Ecto neural progenitor cell (in vitro differentiated cells): ENCODE results near the gene ZFP91.

Experiments
- DNase-seq: peaks from one replicate; pipeline ENCODE4 v3.0.0-alpha.2; 2018; ENCODE audit warnings: low spot score

Gene ZFP91

DNA sequence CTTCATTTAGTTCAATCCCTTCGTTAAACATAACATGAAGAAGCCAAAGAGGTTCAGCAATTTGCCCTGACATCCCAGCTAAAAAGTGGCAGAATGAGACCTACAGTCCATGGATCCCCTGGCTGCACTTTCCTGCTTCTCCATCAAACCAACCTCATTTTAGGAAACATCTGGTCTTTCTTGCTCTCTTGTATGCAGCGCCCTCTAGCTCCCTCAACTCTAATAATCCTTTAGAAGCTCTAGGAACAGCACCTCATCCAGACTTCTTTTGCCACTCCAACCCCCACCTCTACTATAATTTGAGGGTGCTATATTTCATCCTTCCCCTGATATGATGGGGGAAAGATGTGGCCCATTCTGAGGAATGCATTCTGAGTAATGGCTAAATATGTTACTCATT is 51.0 kb downstream of the ZFP91 start:
- no peak for DNase-seq

- DNase-seq: no peak
These were observed 52.5 kb downstream of the ZFP91 start for GRCh38 chr11:58631378-58631777.

GRCh38 chr11:58632510-58632909 is 53.6 kb downstream of the ZFP91 start:
- no peak for DNase-seq

DNA sequence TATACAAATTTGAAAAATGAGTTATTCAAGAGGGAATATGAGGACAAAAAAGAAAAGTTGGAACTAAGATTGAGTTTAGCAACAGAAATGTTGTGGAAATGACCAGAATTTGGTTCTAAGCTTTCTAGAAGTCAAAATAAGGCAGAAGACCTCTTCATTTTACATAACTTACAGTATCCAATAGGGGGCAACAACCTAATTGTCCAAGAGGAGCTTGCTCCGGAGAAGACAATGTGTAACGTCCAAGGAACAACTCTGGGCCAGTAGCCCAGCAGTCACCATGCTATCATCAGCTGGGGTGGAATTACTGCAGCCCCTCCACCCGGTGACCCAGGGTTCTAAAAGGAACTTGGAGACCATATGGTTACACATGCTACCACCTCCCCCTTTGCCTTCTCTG is 57.7 kb downstream of the ZFP91 start:
- no peak for DNase-seq

- DNase-seq: no peak
These were observed 58.5 kb downstream of the ZFP91 start for GRCh38 chr11:58637371-58637770.

DNA sequence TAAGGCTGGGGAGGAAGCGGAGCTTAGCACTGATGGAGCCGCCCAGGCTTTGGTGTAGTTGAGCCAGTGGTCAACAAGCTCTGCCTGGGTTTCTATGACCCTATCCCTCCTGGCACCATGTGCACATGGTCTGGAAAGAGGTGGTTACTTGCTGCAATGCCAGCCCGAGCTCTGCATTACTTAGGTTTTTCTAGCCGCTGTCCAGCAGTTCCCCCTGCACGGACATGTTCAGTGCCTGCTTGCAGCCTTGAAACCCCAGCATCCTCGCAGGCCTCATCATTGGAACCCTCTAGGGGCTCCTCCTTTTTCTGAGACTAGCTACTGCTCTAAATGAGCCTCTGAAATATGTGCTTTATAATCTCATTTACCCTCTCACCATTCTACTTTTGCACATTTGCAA is 60.2 kb downstream of the ZFP91 start:
- no peak for DNase-seq

- no peak for DNase-seq
These were observed 60.8 kb downstream of the ZFP91 start for GRCh38 chr11:58639669-58640068.

GRCh38 chr11:58640386-58641023 is 61.6 kb downstream of the ZFP91 start:
- DNase-seq: no peak

- no peak for DNase-seq
These were observed 62.5 kb downstream of the ZFP91 start for GRCh38 chr11:58641341-58641740.

DNA sequence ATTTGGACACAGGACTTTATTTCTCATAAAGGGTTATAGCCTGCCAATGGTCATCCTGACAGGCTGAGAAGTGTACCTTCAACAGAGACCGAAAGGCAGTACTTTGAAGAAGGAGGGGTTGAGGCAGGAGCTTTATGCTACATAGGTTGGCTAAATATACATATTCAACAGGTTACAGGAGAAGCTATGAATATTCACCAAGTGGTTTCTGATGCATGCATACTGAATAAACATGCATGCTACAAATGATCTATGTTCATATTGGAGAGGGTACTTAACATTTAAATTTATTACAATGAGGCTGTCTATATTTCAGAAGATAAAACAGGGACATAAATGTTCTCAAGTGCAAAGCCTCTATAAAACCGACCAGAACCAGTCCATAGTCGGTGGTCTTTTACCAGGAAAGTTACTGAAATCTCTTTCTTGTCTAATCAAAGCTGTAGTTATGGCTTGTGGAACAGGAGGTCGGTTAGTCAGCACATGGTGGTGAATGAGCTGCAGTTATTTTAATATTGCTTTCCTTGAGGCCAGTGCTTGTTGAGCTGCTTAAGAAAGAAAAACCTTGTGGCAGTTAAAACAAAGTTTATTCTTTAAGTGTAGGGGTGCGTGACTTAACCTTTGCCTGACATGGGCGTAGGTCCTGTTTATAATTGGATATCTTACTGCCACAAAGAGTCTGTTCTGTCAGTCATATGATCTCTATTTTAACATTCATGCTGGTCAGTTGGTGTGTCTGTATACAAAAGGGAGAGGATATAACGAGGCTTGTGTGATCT is 63.1 kb downstream of the ZFP91 start:
- no peak for DNase-seq

DNA sequence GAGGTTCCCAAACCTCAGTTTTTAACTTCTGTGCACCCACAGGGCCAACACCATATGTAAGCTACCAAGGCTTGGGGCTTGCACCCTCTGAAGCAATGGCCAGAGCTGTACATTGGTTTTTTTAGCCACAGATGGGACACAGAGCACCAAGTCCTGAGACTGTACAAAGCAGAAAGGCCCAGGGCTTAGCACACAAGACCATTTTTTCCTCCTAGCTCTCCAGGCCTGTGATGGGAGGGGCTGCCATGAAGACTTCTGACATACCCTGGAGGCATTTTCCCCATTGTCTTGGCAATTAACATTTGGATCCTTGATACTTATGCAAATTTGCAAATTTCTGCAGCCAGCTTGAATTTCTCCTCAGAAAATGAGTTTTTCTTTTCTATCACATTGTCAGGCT is 67.0 kb downstream of the ZFP91 start:
- DNase-seq: no peak

- no peak for DNase-seq
These were observed 68.4 kb downstream of the ZFP91 start for GRCh38 chr11:58647141-58647699.

DNA sequence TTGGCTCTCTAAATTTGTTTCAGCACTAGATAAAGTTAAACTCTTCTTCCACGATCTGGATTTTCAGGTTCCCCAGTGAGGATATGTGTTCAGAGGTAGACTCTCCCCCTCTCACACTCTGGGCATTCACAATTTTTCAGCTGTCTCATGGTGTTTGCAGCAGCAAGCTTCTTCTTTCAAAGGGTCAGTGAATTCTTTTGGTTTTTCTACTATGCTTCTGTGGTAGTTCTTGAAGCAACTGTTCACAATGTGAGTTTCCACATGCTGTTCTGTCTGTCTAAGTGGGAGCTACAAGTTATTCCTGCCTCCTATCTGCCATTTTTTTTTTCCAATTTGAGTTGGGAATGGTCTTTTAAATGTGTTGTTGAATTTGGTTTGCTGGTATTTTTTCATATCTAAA is 69.0 kb downstream of the ZFP91 start:
- no peak for DNase-seq

DNA sequence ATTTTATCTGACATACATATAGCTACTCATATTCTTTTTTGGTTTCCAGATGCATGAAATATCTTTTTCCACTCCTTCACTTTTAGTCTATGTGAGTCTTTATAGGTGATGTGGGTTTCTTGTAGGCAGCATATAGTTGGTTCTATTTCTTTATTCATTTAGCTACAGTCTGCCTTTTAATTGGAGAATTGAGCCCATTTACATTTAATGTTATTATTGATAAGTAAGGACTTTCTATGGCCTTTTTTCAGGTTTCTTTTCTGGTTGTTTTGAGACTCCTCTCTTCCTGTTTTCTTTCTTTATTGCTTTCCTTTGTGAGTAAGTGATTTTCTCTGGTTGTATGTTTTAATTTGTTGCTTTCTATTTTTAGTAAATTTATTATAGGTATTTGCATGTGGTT is 70.8 kb downstream of the ZFP91 start:
- no peak for DNase-seq

DNA sequence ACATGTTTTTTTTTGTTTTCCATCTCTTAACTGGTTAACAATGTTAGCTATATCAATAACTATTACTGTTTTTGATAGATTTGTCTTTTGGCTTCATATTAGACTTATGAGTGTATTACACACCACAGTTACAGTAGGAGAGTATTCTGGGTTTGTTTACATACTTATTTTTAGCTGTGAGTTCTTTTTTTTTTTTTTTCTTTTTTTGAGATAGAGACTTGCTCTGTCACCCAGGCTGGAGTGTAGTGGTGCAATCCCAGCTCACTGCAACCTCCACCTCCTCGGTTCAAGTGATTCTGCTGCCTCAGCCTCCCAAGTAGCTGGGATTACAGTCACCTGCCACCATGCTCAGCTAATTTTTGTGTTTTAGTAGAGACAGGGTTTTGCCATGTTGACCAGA is 71.6 kb downstream of the ZFP91 start:
- DNase-seq: no peak

- no peak for DNase-seq
These were observed 73.9 kb downstream of the ZFP91 start for GRCh38 chr11:58652726-58653280.

DNA sequence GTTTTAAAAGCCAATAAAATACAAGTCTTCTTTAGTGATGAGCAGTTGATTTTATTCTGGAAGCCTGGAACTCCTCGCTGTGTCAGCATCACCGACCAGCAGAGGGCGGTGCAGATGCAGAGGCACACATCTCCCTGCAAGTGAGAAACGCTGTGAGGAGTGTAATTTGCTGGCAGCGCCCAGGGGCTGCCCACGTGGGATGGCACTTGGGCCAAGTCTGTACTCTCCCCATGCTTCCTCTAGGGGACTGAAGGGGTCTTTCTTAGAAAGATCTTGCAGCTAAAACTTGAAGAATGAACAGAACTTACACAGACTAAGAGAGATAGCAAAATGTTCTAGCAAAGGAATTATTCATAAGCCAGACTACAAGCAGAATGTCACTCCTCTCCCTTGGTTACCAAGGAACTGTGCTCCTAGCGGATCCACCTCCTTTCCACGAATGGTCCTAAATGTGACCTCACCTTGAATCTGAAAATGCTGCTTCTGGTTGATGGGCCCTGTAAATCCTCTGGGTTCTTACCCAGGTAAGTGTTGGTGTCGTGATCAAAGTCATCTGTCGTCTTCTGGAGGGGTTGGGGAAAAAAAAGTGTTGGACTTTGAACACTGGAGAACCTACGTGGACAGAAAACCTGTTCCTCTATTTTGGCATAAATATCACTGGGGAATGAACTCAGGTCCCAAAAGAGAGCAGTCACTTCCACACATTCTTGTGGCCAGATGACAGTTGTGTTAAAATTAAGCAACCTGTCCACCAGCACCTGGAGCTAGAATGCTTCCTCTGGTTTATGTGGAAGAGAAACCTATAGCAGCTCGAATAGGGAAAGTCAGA is 75.4 kb downstream of the ZFP91 start:
- peak; percentile 82 for DNase-seq

DNA sequence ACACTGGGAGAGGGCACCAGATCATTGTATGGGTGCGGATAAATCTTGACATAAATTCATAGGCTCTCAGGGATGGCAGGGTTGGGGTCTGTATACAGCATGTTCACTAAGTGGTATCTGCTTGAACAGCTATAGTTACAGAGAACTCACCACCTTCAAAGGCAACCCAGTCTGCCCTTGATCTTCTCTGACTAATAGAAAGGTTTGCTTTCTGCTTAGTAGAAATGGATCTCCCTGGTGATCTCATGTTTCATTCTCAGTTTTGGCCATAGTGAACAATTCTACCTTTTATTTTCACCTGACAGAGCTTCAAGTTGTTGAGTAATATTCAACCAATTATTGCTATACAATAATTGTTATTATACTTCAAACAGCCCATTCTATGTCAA is 76.0 kb downstream of the ZFP91 start:
- DNase-seq: no peak

DNA sequence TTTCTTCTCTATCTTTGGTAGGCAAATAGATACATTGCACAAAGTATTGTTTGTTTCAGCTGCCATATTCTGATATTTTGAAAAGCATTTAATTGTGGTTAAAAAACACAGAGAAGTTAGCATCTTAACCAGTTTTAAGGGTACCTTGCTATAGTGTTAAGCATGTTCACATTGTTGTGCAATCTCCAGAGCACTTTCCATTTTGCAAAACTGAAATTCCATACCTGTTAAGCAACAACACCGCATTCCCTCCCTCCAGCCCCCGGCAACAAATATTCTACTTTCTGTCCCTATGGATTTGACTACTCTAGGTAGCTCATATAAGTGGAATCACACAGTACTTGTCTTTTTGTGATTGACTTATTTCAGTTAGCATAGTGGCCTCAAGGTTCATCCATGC is 77.5 kb downstream of the ZFP91 start:
- no peak for DNase-seq

DNA sequence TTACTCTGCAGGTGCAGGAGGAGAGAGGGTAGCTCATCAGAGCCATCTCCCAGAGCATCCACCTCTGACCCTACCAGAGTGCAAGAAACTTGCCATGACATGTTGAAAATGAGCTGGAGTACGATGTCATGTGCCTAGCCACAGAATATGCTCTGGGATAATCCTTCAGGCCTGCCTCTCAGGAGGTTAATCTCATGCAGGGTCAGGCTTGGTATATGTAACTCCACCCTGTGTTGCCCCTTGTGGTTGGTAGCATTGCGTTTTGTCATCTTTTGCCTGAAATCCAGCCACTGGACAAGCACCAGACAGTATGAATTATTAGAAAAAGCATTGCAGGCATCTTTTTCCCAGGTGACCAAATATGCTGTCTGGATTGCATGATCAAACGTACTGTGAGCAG is 79.8 kb downstream of the ZFP91 start:
- DNase-seq: no peak

- DNase-seq: no peak
These were observed 80.5 kb downstream of the ZFP91 start for GRCh38 chr11:58659404-58659803.

DNA sequence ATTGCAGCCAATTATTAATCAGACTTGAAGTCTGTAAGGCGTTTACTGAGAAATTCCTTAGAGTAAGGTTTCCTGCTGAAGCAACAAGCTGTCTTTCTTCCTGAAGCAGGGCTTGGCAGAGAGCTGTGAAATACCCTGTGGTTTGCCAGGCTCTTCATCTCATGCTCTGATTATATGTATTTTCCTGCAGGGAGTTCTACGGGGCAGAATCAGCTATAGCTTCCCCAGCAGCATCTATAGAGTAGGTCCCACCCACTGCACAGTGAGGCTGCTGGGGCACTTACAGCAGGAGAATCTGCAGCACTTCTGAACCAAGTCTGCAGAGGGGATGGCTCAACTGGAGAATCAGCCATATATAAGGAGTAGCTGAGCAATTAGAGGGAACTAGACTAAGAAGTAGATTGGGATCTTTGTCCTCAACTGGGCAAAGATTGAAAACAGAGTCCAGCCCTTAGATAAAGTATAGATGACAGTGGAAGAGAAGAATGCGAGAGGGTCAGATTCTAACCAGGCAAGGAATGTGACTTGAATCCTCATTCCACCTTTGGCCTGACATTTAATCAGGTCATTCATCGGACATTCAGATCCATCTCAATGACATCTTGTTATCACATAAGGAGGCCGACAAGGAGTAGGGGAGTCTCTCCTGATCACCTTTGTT is 81.2 kb downstream of the ZFP91 start:
- DNase-seq: no peak
